Measurements from ENCODE around the gene GATA5.

Gene GATA5

GRCh38 chr20:62479656-62480055 is 3.9 kb upstream of the GATA5 start:
- no peak for DNase-seq (ENCODE audit: low read depth)
- no peak for TF ChIP-seq CTCF (IDR thresholded peaks at IDR 0.05; ENCODE audit: control insufficient read depth, extremely low read depth, insufficient read depth)
- no peak overlapping the region for H3K4me3 ChIP-seq (ENCODE audit: low read depth, low read length)

GRCh38 chr20:62479156-62479555 is 3.4 kb upstream of the GATA5 start:
- no peak for TF ChIP-seq CTCF (IDR thresholded peaks at IDR 0.05; ENCODE audit: control insufficient read depth, extremely low read depth, insufficient read depth)
- DNase-seq (ENCODE audit: low read depth): no peak
- H3K4me3 ChIP-seq (ENCODE audit: low read depth, low read length): no peak overlapping the region

- DNase-seq (ENCODE audit: low read depth): no peak
- peak; percentile 16; the same call in 1 of the 2 replicates for TF ChIP-seq CTCF (IDR thresholded peaks at IDR 0.05; ENCODE audit: control insufficient read depth, extremely low read depth, insufficient read depth)
Measured at GRCh38 chr20:62477669-62478455, 2.1 kb upstream of the GATA5 start.

GRCh38 chr20:62476056-62476838 is 452 bp upstream of the GATA5 start:
- TF ChIP-seq CTCF (IDR thresholded peaks at IDR 0.05; ENCODE audit: control insufficient read depth, extremely low read depth, insufficient read depth): no peak
- no peak for DNase-seq (ENCODE audit: low read depth)
- no peak overlapping the region for H3K4me3 ChIP-seq (ENCODE audit: low read depth, low read length)

More at GRCh38 chr20:62477669-62478455, 2.1 kb upstream of the GATA5 start:
- no peak overlapping the region for H3K4me3 ChIP-seq (ENCODE audit: low read depth, low read length)

GRCh38 chr20:62475027-62475771 is 596 bp downstream of the GATA5 start:
- no peak for TF ChIP-seq CTCF (IDR thresholded peaks at IDR 0.05; ENCODE audit: control insufficient read depth, extremely low read depth, insufficient read depth)
- H3K4me3 ChIP-seq (ENCODE audit: low read depth, low read length): no peak overlapping the region
- no peak for DNase-seq (ENCODE audit: low read depth)

- no peak overlapping the region for H3K4me3 ChIP-seq (ENCODE audit: low read depth, low read length)
Measured at GRCh38 chr20:62474604-62475026, 1.2 kb downstream of the GATA5 start.

More at GRCh38 chr20:62474604-62475026, 1.2 kb downstream of the GATA5 start:
- no peak for DNase-seq (ENCODE audit: low read depth)
- no peak for TF ChIP-seq CTCF (IDR thresholded peaks at IDR 0.05; ENCODE audit: control insufficient read depth, extremely low read depth, insufficient read depth)
